Measurements from ENCODE around the gene FN3K. TPM values are rescaled to one million over a fixed set of nuclear protein-coding genes. Genes with fewer than 3 reads are reported as not detected.

The FN3K gene
- total and polyA plus RNA-seq, 2 of the 8 experiments (the other 6 are each of a cell fraction or from before 2014, with no cell fraction given): 0.88 to 14.2 TPM

DNA sequence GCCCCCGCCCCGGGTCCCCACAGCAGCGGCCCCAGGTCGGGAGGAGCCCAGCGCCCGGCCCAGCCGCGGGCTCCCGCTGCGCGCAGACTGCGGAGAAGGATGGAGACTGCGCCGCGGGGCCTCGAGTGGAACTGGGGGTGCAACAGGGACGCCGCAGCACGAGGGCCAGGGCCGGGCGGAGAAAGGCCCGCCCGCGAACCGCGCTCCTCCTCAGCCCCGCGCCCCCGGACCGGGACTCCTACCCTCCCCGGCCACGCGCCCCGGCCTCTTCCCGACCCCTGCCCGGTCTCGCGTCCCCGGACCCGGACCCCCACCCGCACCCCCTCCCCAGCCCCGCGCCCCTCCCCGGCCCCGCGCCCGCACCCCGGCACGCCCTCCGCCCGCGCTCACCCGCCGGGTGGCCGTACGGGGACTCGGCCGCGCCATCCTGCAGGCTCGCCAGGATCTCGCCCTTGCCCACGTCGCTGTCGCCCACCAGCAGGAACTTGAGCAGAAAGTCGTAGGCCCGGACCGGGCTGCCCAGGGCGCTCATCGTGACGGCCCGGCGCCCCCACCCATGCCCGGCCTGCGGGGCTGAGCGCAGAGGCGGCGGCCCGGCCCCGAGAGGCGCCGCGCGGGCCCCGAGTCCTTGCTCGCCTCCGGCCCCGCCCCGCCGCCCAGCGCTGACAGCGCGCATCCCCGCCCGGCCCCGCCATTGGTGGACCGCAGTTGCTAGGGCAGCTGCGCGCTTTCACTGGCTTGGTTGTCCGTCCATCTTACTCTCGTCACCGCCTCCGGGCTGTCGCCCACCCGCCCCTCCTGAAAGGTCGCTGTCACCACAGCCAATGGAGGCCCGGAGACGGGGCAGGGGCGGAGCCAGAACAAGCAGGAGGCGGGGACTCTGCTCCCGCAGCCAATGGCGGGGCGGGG is 37.1 kb upstream of the FN3K start, which contains the start of gene RAB40B:
Gene RAB40B (minus strand): TSS at position 634 of the 909 bp plus-strand sequence. CDS start 102 bp downstream, at position 532.
- Histone ChIP-seq H3K18ac (ENCODE audit: extremely low read depth, low read length) (no peak within 1 kb of the TSS; the same call in 1 of the 2 replicates), H3K9ac (replicated peaks in 1 of 4; ENCODE audit: extremely low read depth in 1 of 4, low read depth in 3 of 4, low read length in 3 of 4) (no peak within 1 kb of the TSS), H3K79me2 (ENCODE audit: control insufficient read depth in 1 of 2, insufficient read depth in 2 of 2, low read length in 2 of 2) (no peaks in the 10 kb centered on the region), H2BK12ac (ENCODE audit: low read depth, low read length) (no peak within 1 kb of the TSS; the same call in 1 of the 2 replicates), H2BK120ac (replicated peaks; ENCODE audit: low read depth, low read length) (no peak within 1 kb of the TSS), H3K4me2 (ENCODE audit: insufficient read depth in 1 of 2, low read depth in 2 of 2, low read length in 2 of 2) (peak within 1 kb of the TSS; percentile 83 to 90), H2BK20ac (ENCODE audit: low read length) (no peak within 1 kb of the TSS), H3K23me2 (ENCODE audit: low read depth, low read length) (peaks cover 8% of the 10 kb centered on the region; the same call in 1 of the 2 replicates), H3K23ac (ENCODE audit: insufficient read length) (no peak within 1 kb of the TSS), H3K27ac (ENCODE audit: low read depth, low read length) (no peak within 1 kb of the TSS), H3K56ac (replicated peaks; ENCODE audit: insufficient read length, low read depth, low read length) (no peak within 1 kb of the TSS), H3K4me1 (replicated peaks in 1 of 4; ENCODE audit: control insufficient read depth in 3 of 4, insufficient read depth in 4 of 4, low read length in 3 of 4) (peaks cover 0 to 11% (median 6%) of the 10 kb centered on the region in 4 experiments; a peak in 4 of 7 replicates), H3K36me3 (ENCODE audit: control insufficient read depth in 2 of 4, insufficient read depth in 4 of 4, low read length in 3 of 4) (no peaks in the 10 kb centered on the region; a peak in 1 of 8 replicates), H2BK5ac (ENCODE audit: low read depth, low read length) (no peak within 1 kb of the TSS; the same call in 1 of the 2 replicates), H3K14ac (ENCODE audit: insufficient read length) (no peak within 1 kb of the TSS), H2AFZ (ENCODE audit: low read length) (peak within 1 kb of the TSS; percentile 41; the same call in 1 of the 2 replicates), H3K4me3 (ENCODE audit: extremely low read depth in 1 of 4, insufficient read depth in 2 of 4, low read depth in 3 of 4, low read length in 4 of 4) (peak within 1 kb of the TSS; percentile 33 to 78 (median 58)), H2AK5ac (ENCODE audit: low read depth, low read length) (no peak within 1 kb of the TSS), H2BK15ac (ENCODE audit: low read length) (no peak within 1 kb of the TSS), H3K27me3 (replicated peaks in 1 of 4; ENCODE audit: control insufficient read depth in 3 of 4, extremely low read depth in 1 of 4, insufficient read depth in 3 of 4, low read length in 3 of 4) (peaks cover 16 to 34% (median 24%) of the 10 kb centered on the region in 4 experiments), H3K79me1 (ENCODE audit: low read depth, low read length) (no peaks in the 10 kb centered on the region), H4K20me1 (replicated peaks in 1 of 2; ENCODE audit: control insufficient read depth in 1 of 2, insufficient read depth in 2 of 2, low read length in 2 of 2) (peaks cover 0 to 9% of the 10 kb centered on the region in 2 experiments), H3K9me3 (ENCODE audit: insufficient read depth in 2 of 2, low read depth in 1 of 2, low read length in 1 of 2) (no peaks in the 10 kb centered on the region), H4K5ac (ENCODE audit: insufficient read length, low read depth, low read length) (no peak within 1 kb of the TSS), H3K4ac (replicated peaks; ENCODE audit: insufficient read length, low read depth, low read length) (no peak within 1 kb of the TSS), H4K91ac (replicated peaks; ENCODE audit: insufficient read length, low read length) (no peak within 1 kb of the TSS), H4K8ac (ENCODE audit: extremely low read depth, insufficient read depth, low read length) (peak within 1 kb of the TSS; percentile 71)
- ChIA-PET CTCF (ENCODE audit: partially characterized antibody) (no interaction called here), POLR2A (ENCODE audit: partially characterized antibody) (interaction anchor here (1.0 to 1.3 kb wide), 3 partner anchors 12 to 56 kb away, joined by 3 to 5 read pairs (median 4); partner anchors contain the start of gene FN3KRP)
- 4% methylated on average over 24 of the region's 112 CpGs; no CpG with 5 or more reads in 1 of the 2 experiments for WGBS, 2 experiments (ENCODE audit: extremely low coverage in 1 of 2, insufficient coverage in 1 of 2, insufficient read length in 1 of 2, insufficient replicate concordance in 2 of 2, low coverage in 1 of 2, low lambda C conversion rate in 2 of 2, missing lambda C conversion rate in 1 of 2)
- FAIRE-seq (no peak), DNase-seq (ENCODE audit: low read depth in 1 of 2, low spot score in 2 of 2) (peak; percentile 88 to 97)
- TF ChIP-seq, protein P1, sequence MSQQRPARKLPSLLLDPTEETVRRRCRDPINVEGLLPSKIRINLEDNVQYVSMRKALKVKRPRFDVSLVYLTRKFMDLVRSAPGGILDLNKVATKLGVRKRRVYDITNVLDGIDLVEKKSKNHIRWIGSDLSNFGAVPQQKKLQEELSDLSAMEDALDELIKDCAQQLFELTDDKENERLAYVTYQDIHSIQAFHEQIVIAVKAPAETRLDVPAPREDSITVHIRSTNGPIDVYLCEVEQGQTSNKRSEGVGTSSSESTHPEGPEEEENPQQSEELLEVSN (IDR thresholded peaks at IDR 0.05): peak; percentile 44; the same call in 1 of the 2 replicates
- TF ChIP-seq KDM4A (IDR thresholded peaks at IDR 0.05; ENCODE audit: low read depth, low read length, severe bottlenecking): peak; percentile 46
- no peak for TF ChIP-seq HDAC2 (IDR thresholded peaks at IDR 0.05; ENCODE audit: borderline replicate concordance in 1 of 2, low read depth in 2 of 2, low read length in 2 of 2)

All from H1 (cell line).